ENCODE measurements around the gene KCNK7. TPM values are rescaled to one million over a fixed set of nuclear protein-coding genes. Genes with fewer than 3 reads are reported as not detected.
"Not testable (repeated sequence)": the region's sequence is repeated elsewhere in the genome, so short reads cannot be mapped to it uniquely, and the experiment has no call there.

KCNK7 gene
- total and polyA plus RNA-seq, 2 donors (not counting 3 experiments of a cell fraction or from before 2014, with no cell fraction given): 0.17 to 0.60 TPM

- Histone ChIP-seq H3K4me1 (ENCODE audit: control insufficient read depth, extremely low read depth, insufficient read depth, low read length) (peaks cover 48% of the 10 kb centered on the region), H3K9ac (replicated peaks; ENCODE audit: extremely low read depth, insufficient read depth, low read length) (no peak overlapping the region), H4K20me1 (replicated peaks; ENCODE audit: control insufficient read depth, extremely low read depth, insufficient read depth, low read length) (no peaks in the 10 kb centered on the region), H3K4me3 (replicated peaks in 1 of 3; ENCODE audit: insufficient read depth in 1 of 3, low read depth in 1 of 3, low read length in 3 of 3) (no peak overlapping the region), H3K36me3 (ENCODE audit: control insufficient read depth in 2 of 2, extremely low read depth in 1 of 2, insufficient read depth in 2 of 2, low read length in 2 of 2) (peaks cover 6 to 24% of the 10 kb centered on the region in 2 experiments), H3K9me1 (replicated peaks; ENCODE audit: control insufficient read depth, extremely low read depth, insufficient read depth, low read length) (no peaks in the 10 kb centered on the region), H3K27ac (ENCODE audit: insufficient read depth, low read depth, low read length) (peak overlapping the region; percentile 48), H3K9me3 (replicated peaks; ENCODE audit: control insufficient read depth, insufficient read depth, low read length) (no peaks in the 10 kb centered on the region), H3K79me2 (ENCODE audit: control insufficient read depth, insufficient read depth, low read length) (peaks cover 16% of the 10 kb centered on the region), H3K4me2 (ENCODE audit: insufficient read depth, low read length) (peak overlapping the region; percentile 44), H3K27me3 (ENCODE audit: control insufficient read depth in 2 of 2, insufficient read depth in 2 of 2, low read length in 2 of 2) (no peaks in the 10 kb centered on the region), H2AFZ (ENCODE audit: low read depth, low read length) (no peak overlapping the region)
- CTCF ChIA-PET: interaction anchor here (0.8 to 2.3 kb wide), 3 partner anchors 14 to 140 kb away, joined by 3 to 24 read pairs (median 3); no protein-coding TSS in a partner anchor
- intact Hi-C loops (cut with micrococcal nuclease): loop anchor here (5.0 kb wide), 1 partner anchor 347 kb away; no protein-coding TSS in a partner anchor
- peak; percentile 87 for FAIRE-seq
- TF ChIP-seq POLR2A (IDR thresholded peaks at IDR 0.05; ENCODE audit: low read depth, low read length) (peak; percentile 26), CTCF (IDR thresholded peaks at IDR 0.05; ENCODE audit: extremely low read depth in 1 of 2, insufficient read depth in 1 of 2, low read depth in 1 of 2, low read length in 2 of 2) (no peak), POLR2AphosphoS5 (IDR thresholded peaks at IDR 0.05; ENCODE audit: insufficient read depth, low read depth, low read length) (peak; percentile 56), MYC (IDR thresholded peaks at IDR 0.05; ENCODE audit: low read depth, low read length) (no peak)
- dilution Hi-C loops (cut with MboI; ENCODE audit: extremely low pct_ligation_motif_present, low sequenced_read_pairs): no loop called here
- no TSS peak for BruUV-seq (replicated peaks)
- DNase-seq (ENCODE audit: low read depth, low spot score): peak; percentile 17
- POLR2A ChIA-PET: no interaction called here
Measured at GRCh38 chr11:65639623-65640482, 44.3 kb upstream of the KCNK7 start.

DNA sequence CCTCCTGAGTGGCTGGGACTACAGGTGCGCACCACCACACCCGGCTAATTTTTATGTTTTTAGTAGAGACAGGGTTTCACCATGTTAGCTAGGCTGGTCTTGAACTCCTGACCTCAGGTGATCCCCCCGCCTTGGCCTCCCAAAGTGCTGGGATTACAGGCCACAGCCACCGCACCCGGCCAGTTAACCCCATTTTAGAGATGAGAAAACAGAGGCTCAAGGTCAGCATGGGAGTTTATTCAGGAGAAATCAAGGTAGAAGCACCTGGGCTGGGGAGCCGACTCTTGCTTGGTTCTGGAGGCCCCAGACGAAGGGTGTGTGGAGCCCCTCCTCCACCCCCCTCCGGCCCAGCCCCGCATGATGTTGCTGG is 43.6 kb upstream of the KCNK7 start:
- H4K20me1 ChIP-seq (replicated peaks; ENCODE audit: control insufficient read depth, extremely low read depth, insufficient read depth, low read length); DNase-seq (ENCODE audit: low read depth, low spot score); dilution Hi-C loops (cut with MboI; ENCODE audit: extremely low pct_ligation_motif_present, low sequenced_read_pairs); H3K27ac ChIP-seq (ENCODE audit: insufficient read depth, low read depth, low read length); H3K4me3 ChIP-seq (replicated peaks in 1 of 3; ENCODE audit: insufficient read depth in 1 of 3, low read depth in 1 of 3, low read length in 3 of 3); H3K27me3 ChIP-seq (ENCODE audit: control insufficient read depth in 2 of 2, insufficient read depth in 2 of 2, low read length in 2 of 2); H3K9ac ChIP-seq (replicated peaks; ENCODE audit: extremely low read depth, insufficient read depth, low read length); H3K9me1 ChIP-seq (replicated peaks; ENCODE audit: control insufficient read depth, extremely low read depth, insufficient read depth, low read length); FAIRE-seq; H3K9me3 ChIP-seq (replicated peaks; ENCODE audit: control insufficient read depth, insufficient read depth, low read length); H2AFZ ChIP-seq (ENCODE audit: low read depth, low read length); BruUV-seq (replicated peaks): not testable (repeated sequence)
- intact Hi-C loops (cut with micrococcal nuclease): loop anchor here (5.0 kb wide), 1 partner anchor 348 kb away; no protein-coding TSS in a partner anchor
- CTCF ChIA-PET: interaction anchor here (0.8 to 2.3 kb wide), 4 partner anchors 13 to 221 kb away, joined by 3 to 44 read pairs (median 17); partner anchors contain the start of gene MUS81
- Histone ChIP-seq H3K79me2 (ENCODE audit: control insufficient read depth, insufficient read depth, low read length) (peaks cover 16% of the 10 kb centered on the region), H3K4me1 (ENCODE audit: control insufficient read depth, extremely low read depth, insufficient read depth, low read length) (peaks cover 48% of the 10 kb centered on the region), H3K36me3 (ENCODE audit: control insufficient read depth in 2 of 2, extremely low read depth in 1 of 2, insufficient read depth in 2 of 2, low read length in 2 of 2) (peaks cover 6 to 28% of the 10 kb centered on the region in 2 experiments), H3K4me2 (ENCODE audit: insufficient read depth, low read length) (peak overlapping the region; percentile 74)
- POLR2A ChIA-PET: interaction anchor here (1.7 kb wide), 1 partner anchor 14 kb away, joined by 5 read pairs; no protein-coding TSS in a partner anchor

All from endothelial cell of umbilical vein (primary cell).